Gastrocnemius medialis (tissue), 4 donors: Measurements from ENCODE around the gene SAMD4A. TPM values are rescaled to one million over a fixed set of nuclear protein-coding genes. Genes with fewer than 3 reads are reported as not detected.

Experiments used
- ATAC-seq, 2 donors: fragments of 150-250 bp; one replicate each; pipeline ENCODE4 v1.9.1; 2016
- DNase-seq, 2 donors: peaks; one replicate each; pipeline ENCODE4 v3.0.0-alpha.2; 2019
- H3K27ac ChIP-seq, 4 donors: fragments of 200-600 bp; sonication (generic); 1 replicate in 1 of 4; 2 replicates in 3 of 4; pipeline ENCODE4 v1.5.1; 2016 to 2018; ENCODE audit warnings: mild to moderate bottlenecking in 2 of 4, moderate library complexity in 1 of 4
- H3K27me3 ChIP-seq, 3 donors: fragments of 200-600 bp; sonication (generic) in 2 of 3; 1 replicate in 1 of 3; 2 replicates in 2 of 3; pipeline versions ENCODE4 v1.5.1 to v1.6.0; 2016 to 2019; ENCODE audit warnings: mild to moderate bottlenecking in 1 of 3, moderate library complexity in 1 of 3
- H3K36me3 ChIP-seq, 2 donors: fragments of 200-600 bp; sonication (generic) in 1 of 2; one replicate each; pipeline ENCODE4 v1.5.1; 2017 to 2018
- H3K4me1 ChIP-seq, 2 donors: fragments of 200-600 bp; sonication (generic) in 1 of 2; one replicate each; pipeline ENCODE4 v1.5.1; 2016 to 2017; ENCODE audit warnings: mild to moderate bottlenecking in 2 of 2
- H3K4me3 ChIP-seq, 4 donors: fragments of 200-600 bp; sonication (generic) in 3 of 4; 1 replicate in 1 of 4; 2 replicates in 3 of 4; pipeline ENCODE4 v1.5.1; 2016 to 2019; ENCODE audit warnings: mild to moderate bottlenecking in 2 of 4
- H3K9me3 ChIP-seq, 3 donors: fragments of 200-600 bp; sonication (generic) in 2 of 3; 1 replicate in 1 of 3; 2 replicates in 2 of 3; pipeline ENCODE4 v1.5.1; 2016 to 2019
- POLR2A ChIP-seq, 2 donors: fragments of 450-650 bp; IDR thresholded peaks; one replicate each; pipeline ENCODE4 v1.6.1; 2017; ENCODE audit warnings: antibody characterized with exemption in 2 of 2, mild to moderate bottlenecking in 2 of 2, moderate library complexity in 2 of 2
- in situ Hi-C, 4 donors: fragments of 200-750 bp; cut with MboI; loops; one replicate each; pipeline versions ENCODE4 v1.15.0 to v1.8.0; 2017; ENCODE audit warnings: low sequenced_read_pairs in 4 of 4
- intact Hi-C: fragments of 100-400 bp; cut with DNase I; formaldehyde crosslinking; loops from one replicate; pipeline ENCODE4 v1.15.1; 2023; ENCODE audit warnings: low total_unique reads
- total RNA-seq, 4 donors: library from RNA; depleted of rRNA; stranded (reverse); fragments of >200 nt; gene quantifications; one replicate each; pipeline versions ENCODE4 v1.1.0 to v1.2.3, GENCODE V29; 2016
- TF ChIP-seq, protein P1 (sequence below), 5 experiments: fragments of 450-650 bp in 3 of 5; fragments of 200-600 bp in 2 of 5; sonication (generic) in 2 of 5; IDR thresholded peaks in 4 of 5; conservative IDR thresholded peaks in 1 of 5; 1 replicate in 4 of 5; 2 replicates in 1 of 5; pipeline ENCODE4 v1.5.1; 2016 to 2019; ENCODE audit warnings: antibody characterized with exemption in 5 of 5, mild to moderate bottlenecking in 3 of 5, moderate library complexity in 3 of 5

SAMD4A gene
- total RNA-seq, 4 donors from 2014 or later: 26.4 to 48.0 (median 42.2) TPM

DNA sequence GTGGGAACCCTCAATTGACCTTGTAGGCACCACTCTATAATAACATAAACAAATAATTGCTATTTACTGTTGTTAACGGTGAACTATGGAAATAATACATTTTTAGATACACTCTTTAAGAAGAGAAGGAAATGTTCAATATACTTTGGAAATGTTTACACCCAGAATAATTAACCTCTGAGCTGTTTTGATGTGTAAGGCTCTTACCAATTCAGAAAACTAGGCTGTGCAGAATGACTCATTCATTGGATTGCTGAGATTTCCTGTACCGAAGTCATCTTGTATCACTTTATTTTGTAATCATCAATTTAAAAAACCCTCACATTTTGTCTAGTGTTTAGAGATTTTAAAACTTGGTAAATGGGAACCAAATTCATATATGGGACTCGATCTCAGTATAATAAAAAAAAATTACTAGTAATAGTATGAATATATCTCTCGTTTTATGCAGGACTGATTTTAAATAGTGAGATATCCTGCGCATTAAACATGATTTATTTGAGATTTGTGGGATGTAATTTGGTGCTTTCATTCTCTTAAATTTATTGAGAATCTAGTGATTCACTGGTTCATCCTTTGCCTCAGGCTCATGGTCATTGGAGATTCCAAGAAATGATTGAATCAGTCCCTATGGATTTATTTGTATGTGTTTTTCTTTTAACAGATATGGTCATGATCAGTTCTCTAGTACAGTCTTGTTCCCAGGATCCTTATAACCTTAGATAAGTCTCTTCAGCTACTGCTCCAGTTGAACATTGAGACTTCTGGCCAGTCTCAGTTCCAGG, 3.9 kb downstream of the SAMD4A start:
- Histone ChIP-seq H3K36me3 (peaks cover 0 to 7% of the 10 kb centered on the region in 2 donors), H3K4me1 (peaks cover 53 to 63% of the 10 kb centered on the region in 2 donors), H3K4me3 (no peak overlapping the region), H3K9me3 (no peaks in the 10 kb centered on the region), H3K27ac (peak overlapping the region; percentile 97 to 100 (median 99)), H3K27me3 (no peaks in the 10 kb centered on the region)
- DNase-seq: no peak
- no peak for ATAC-seq
- intact Hi-C loops (no loop called here), in situ Hi-C loops (loop anchor here in 2 of 4 donors (5.0 to 10.0 kb wide), 2 partner anchors 114 to 201 kb away; no protein-coding TSS in a partner anchor)
- TF ChIP-seq, protein P1, sequence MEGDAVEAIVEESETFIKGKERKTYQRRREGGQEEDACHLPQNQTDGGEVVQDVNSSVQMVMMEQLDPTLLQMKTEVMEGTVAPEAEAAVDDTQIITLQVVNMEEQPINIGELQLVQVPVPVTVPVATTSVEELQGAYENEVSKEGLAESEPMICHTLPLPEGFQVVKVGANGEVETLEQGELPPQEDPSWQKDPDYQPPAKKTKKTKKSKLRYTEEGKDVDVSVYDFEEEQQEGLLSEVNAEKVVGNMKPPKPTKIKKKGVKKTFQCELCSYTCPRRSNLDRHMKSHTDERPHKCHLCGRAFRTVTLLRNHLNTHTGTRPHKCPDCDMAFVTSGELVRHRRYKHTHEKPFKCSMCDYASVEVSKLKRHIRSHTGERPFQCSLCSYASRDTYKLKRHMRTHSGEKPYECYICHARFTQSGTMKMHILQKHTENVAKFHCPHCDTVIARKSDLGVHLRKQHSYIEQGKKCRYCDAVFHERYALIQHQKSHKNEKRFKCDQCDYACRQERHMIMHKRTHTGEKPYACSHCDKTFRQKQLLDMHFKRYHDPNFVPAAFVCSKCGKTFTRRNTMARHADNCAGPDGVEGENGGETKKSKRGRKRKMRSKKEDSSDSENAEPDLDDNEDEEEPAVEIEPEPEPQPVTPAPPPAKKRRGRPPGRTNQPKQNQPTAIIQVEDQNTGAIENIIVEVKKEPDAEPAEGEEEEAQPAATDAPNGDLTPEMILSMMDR (IDR thresholded peaks at IDR 0.05 in 4 of 5, conservative IDR thresholded peaks at IDR 0.05 in 1 of 5): no peak
- no peak for TF ChIP-seq POLR2A (IDR thresholded peaks at IDR 0.05)

- Histone ChIP-seq H3K27ac (peak overlapping the region in 1 of 4 donors; percentile 99), H3K27me3 (no peaks in the 10 kb centered on the region), H3K4me1 (peaks cover 67 to 78% of the 10 kb centered on the region in 2 donors), H3K36me3 (peaks cover 0 to 7% of the 10 kb centered on the region in 2 donors), H3K4me3 (no peak overlapping the region), H3K9me3 (no peaks in the 10 kb centered on the region)
- DNase-seq (no peak), ATAC-seq (no peak)
- in situ Hi-C loops: loop anchor here in 2 of 4 donors (5.0 to 10.0 kb wide), 2 partner anchors 112 to 200 kb away; no protein-coding TSS in a partner anchor
- intact Hi-C loops: no loop called here
- no peak for TF ChIP-seq POLR2A (IDR thresholded peaks at IDR 0.05)
- TF ChIP-seq, protein P1 (IDR thresholded peaks at IDR 0.05 in 4 of 5, conservative IDR thresholded peaks at IDR 0.05 in 1 of 5): peak; percentile 24 to 65 (median 38)
These were observed 5.4 kb downstream of the SAMD4A start for GRCh38 chr14:54572316-54572715.

DNA sequence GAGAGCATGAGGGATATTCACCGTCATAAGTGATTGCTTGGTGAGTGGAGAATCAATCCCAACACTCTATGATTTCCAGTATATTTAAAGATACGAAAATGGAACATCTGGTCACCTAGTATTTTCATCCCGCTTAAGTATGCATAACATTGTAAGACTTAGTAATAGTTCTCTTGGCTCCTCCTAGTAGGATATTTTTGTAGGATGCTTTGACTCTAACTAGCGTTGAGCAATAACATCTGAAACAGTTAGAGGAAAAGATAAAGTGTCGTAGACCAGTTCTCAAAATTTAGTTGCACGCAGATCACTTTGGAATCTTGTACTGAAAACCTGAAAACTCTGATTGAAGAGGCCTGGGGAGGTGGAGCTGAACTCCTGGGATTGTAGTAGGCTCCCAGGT, 7.6 kb downstream of the SAMD4A start:
- intact Hi-C loops: no loop called here
- ATAC-seq (no peak), DNase-seq (no peak)
- Histone ChIP-seq H3K27ac (peak overlapping the region in 3 of 4 donors; percentile 4 to 60 (median 24)), H3K9me3 (no peaks in the 10 kb centered on the region), H3K4me3 (no peak overlapping the region), H3K36me3 (peaks cover 0 to 7% of the 10 kb centered on the region in 2 donors), H3K4me1 (peaks cover 72 to 77% of the 10 kb centered on the region in 2 donors), H3K27me3 (no peaks in the 10 kb centered on the region)
- in situ Hi-C loops: loop anchor here in 2 of 4 donors (5.0 to 10.0 kb wide), 2 partner anchors 110 to 198 kb away; no protein-coding TSS in a partner anchor
- TF ChIP-seq, protein P1 (IDR thresholded peaks at IDR 0.05 in 4 of 5, conservative IDR thresholded peaks at IDR 0.05 in 1 of 5): no peak
- TF ChIP-seq POLR2A (IDR thresholded peaks at IDR 0.05): no peak

DNA sequence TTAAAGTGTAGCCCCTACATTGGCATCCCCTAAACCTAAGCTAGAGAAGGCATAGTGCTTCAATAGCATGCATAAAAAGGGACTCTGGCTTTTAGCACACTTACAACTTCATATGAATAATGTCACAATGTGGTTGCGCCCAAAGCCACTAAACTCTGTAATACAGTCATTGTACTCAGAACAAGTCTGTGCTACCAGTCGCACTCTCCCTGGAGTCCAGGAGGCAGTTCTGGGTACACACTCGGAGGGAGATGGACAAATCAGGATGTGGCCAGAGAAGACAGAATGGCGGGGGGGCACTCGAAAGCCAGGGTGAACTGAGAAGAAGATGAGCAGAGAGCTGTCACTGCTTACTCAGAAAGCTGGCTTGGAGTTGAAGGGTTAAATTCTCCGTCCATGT, 10.6 kb downstream of the SAMD4A start:
- in situ Hi-C loops: loop anchor here in 2 of 4 donors (5.0 to 10.0 kb wide), 2 partner anchors 107 to 115 kb away; no protein-coding TSS in a partner anchor
- H3K4me1 ChIP-seq: peaks cover 52 to 53% of the 10 kb centered on the region in 2 donors
- TF ChIP-seq POLR2A (IDR thresholded peaks at IDR 0.05): no peak
- TF ChIP-seq, protein P1 (IDR thresholded peaks at IDR 0.05 in 4 of 5, conservative IDR thresholded peaks at IDR 0.05 in 1 of 5): no peak

More for the DNA sequence above, 10.6 kb downstream of the SAMD4A start:
- Histone ChIP-seq H3K27me3 (no peaks in the 10 kb centered on the region), H3K9me3 (no peaks in the 10 kb centered on the region), H3K36me3 (peaks cover 0 to 3% of the 10 kb centered on the region in 2 donors), H3K27ac (peak overlapping the region in 1 of 4 donors; percentile 30), H3K4me3 (no peak overlapping the region)
- no peak for ATAC-seq
- intact Hi-C loops: no loop called here
- DNase-seq: no peak
